HG02759 (cell line): Measurements from ENCODE around the gene ADCY7.
A peak's percentile ranks its signal among the peaks of the same experiment; 100 is the strongest.

Experiments
- ATAC-seq: cut with Tn5 transposase; IDR thresholded peaks from one replicate; pipeline ENCODE4 v1.9.1; 2021; ENCODE audit warnings: mild to moderate bottlenecking, moderate library complexity; ENCODE audit not compliant: unreplicated experiment

ADCY7 gene

DNA sequence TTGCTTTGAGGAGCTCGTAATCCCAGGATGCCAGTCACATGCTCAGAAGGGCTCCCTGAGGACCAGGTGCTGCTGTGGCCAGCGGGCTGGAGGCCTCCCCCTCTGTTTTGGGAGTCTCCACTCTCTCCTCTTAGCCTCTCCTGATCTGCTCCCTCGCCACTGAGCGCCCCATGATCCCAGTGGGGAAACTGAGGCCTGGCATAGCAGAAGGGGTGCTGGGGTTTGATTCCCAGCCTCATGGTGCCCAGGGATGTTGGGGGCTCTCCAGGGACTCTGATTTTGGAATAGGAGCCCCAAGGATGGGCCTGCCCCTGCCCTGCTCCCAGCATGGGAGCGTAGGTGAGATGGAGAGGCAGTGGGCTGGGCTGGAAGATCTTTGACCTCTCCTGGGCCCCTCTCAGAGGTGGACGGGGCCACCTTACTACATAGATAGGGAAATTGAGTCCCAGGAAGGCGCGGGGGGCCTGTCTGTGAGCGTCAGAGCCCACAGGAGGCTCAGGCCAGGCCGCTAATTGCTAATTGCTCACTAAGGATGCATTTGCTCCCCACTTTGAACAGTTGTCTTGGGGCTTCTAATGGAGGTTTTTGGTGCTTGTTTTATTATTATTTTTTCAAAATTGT lies 525 bp upstream of the ADCY7 start:
- ATAC-seq, result no peak

GRCh38 chr16:50267151-50267631 lies 840 bp downstream of the ADCY7 start:
- ATAC-seq, result no peak

- ATAC-seq, result no peak
Observed at GRCh38 chr16:50267651-50268050, 1.3 kb downstream of the ADCY7 start.

DNA sequence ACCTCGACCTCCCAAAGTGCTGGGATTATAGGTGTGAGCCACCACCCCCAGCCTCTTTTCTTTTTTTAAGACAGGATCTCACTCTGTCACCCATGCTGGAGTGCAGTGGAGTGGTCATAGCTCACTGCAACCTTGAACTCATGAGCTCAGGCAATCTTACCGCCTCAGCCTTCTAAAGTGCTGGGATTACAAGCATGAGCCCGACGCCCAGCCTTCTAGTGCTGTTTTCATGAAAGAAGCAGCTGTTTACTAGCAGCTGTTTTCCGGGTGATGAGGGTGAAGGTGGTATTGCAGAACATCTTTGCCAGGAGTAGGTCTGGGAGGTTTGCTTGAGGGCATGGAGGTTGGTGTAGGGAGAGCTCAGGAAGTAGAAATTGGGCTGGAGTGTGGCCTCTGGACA lies 2.0 kb downstream of the ADCY7 start:
- ATAC-seq, result no peak

GRCh38 chr16:50269061-50269705 lies 2.8 kb downstream of the ADCY7 start:
- ATAC-seq, result no peak

GRCh38 chr16:50269769-50270509 lies 3.6 kb downstream of the ADCY7 start:
- ATAC-seq, result no peak

DNA sequence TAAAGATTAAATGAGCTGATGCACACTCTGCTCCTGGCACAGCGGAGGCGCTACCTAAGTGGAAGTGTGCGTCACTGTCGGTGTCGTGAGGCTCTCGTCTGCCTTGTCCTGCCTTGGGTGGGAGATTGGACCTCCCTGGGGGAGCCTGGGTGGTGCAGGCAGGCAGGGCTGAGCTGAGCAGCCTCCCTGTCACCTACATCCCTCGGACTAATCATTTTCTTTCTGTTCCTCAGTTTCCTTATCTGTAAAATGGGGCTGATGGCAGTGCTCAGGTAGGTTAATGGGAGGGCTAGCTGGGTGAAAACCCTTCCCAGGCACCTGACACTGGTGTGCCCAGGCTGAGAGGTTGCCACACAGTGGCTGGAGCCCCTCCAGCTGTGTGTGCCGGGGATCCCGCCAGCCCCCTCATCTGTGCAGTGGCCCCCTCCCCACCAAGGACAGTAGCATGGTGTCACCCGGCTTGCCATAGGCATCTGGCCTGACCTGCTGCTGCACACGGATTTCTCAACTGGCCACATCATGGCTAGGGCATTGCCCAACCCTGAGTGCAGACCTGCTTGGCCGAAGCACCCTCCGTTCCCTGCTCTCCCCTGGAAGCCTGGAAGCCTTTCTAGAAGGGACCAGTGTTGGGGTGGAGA lies 4.3 kb downstream of the ADCY7 start:
- no peak for ATAC-seq

GRCh38 chr16:50271148-50272041 lies 5.0 kb downstream of the ADCY7 start:
- no peak for ATAC-seq

- no peak for ATAC-seq
Observed at GRCh38 chr16:50272111-50272571, 5.8 kb downstream of the ADCY7 start.

- ATAC-seq, result no peak
Observed at GRCh38 chr16:50272687-50273381, 6.5 kb downstream of the ADCY7 start.

DNA sequence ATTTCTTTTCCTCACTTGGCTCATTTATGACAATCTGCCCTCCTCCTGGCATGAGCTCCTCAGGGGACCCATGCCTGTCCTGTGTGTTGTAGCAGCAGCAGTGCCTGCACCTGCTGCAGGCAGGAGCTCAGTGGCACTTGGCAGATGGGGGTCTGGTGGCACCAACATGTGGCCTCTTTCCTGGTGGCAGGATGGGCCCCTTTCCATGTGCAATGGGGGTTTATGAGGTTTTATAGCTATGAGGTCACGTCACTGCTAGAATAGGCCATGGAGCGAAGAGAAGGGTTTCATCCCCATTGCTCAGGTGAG lies 7.0 kb downstream of the ADCY7 start:
- no peak for ATAC-seq

DNA sequence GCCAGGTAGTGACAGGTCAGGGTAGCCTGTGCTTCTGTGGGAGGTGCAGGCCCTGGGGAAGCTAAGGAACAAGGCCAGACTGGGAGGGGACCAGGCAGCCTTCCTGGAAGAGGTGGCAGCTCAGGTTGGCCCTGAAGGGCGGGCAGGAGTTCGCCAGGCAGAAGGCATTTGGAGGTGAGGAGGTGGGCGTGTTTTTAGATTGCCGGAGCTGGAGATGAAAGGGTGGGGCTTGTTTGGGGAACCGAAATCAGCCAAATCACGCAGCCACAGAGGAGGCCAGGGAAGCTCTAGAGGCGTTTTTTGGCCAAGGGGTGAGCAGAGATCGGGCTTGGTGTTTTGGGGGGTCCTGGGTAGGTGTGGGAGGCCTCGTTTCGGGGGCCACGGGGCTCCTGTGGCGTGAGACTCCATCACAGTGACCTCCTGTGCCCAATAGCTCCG lies 7.6 kb downstream of the ADCY7 start:
- ATAC-seq, result peak; percentile 72

DNA sequence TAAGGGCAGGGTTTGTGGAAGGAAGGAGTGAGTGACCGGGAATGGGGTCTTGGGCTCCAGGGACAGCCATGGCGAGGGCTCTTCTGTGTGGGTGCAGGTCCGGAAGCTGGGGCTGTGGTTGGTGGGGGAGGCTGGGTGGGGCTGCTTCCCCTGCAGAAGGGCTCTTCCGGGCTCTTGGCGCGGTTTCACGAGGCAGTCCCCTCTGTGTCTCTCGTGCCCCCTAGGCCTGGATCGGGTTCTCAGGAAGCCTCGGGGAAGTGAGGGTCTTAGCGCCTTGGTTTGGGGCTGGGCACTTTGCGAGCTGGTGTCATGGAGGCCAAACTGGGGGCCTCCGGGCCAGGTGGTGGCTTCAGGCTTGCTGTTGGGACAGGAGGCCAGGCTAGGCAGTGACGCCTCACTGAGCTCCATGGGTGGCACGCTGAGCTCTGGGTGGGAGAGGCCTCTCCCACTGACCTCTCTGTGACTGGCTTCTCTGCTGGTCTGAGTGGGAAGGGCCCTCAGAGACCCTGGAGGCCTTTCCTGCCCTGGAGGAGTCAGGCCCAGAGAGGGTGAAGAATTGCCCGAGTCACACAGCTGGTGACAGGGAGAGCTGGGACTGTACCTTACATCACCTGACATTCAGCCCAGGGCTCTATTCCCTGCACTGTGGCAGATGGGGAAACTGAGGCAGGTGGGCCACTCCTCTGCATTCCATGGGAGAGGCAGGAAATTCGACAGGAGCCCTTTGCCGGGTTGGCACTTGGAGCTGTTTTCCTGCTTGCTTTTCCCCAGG lies 8.2 kb downstream of the ADCY7 start:
- peak; percentile 47 for ATAC-seq

DNA sequence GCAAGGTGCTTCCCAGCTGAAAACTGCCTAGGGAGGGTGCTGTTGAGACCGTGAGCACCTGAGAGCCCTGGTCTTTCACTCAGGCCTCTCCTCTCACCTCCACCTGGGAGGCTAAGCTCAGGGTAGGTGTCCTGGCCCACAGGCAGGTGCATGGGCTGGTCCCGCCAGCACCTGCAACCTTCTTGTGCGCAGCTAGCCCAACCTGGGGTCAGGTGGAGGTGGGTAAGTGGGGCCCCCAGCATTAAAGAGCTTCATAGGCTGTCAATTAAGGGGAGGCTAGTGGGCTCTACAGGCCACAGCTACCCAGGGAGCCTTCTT lies 8.7 kb downstream of the ADCY7 start:
- ATAC-seq, result no peak

DNA sequence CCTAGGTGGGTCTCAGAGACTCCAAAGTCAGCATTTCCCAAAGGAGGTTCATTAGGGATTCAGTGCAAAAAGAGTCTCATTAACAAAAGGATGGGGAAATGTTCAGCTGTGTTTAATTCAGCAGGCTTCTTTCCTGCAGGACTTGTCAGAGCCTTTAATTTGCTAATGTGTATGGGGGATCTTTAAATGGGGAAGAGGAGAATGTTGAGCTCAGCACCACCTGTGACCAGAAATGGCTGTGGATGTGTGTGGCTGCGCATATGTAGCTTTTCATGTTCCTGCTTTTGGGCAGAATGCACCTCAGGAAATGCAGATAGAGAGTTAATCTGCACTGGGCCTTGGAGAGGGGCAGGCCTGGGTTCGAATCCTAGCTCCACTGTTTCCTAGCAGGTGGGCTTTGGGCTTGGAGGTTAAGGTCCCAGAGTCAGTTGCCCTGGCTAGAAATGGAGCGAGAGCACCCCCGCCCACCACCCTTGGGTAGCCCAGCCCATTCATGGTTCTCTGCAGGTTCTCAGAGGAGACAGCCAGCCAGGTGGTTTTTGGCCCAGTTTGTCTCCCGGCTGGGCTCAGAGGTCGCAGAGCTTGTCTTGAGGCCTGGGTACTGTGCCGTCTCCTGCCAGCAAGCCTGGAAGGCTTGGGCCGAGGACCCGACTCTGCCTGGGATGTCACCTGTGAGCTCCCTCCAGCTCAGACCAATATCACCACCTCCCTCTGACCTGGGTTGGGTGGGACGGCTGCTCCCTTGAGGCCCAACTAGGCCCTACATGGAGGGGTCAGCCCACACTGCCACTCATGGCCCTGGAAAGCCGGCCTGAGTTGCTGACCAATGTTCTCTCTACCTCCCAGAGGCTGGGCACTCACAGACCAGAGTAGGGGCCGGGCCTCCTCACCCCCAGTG lies 9.3 kb downstream of the ADCY7 start:
- ATAC-seq, result no peak

DNA sequence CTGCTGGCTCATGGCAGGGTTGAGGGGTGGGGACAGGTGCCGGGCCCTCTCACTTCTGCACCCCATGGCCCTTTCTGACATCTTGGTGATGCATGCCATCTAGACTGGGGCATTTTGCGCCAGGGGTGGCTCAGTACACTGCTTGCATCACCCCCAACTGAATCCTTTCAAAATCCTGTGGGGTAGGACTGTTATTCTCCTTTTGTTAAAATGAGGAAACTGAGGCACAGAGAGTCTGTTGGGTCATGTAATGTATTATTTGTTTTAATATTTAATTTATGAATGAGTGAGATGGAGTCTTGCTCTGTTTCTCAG lies 9.9 kb downstream of the ADCY7 start:
- ATAC-seq, result no peak

DNA sequence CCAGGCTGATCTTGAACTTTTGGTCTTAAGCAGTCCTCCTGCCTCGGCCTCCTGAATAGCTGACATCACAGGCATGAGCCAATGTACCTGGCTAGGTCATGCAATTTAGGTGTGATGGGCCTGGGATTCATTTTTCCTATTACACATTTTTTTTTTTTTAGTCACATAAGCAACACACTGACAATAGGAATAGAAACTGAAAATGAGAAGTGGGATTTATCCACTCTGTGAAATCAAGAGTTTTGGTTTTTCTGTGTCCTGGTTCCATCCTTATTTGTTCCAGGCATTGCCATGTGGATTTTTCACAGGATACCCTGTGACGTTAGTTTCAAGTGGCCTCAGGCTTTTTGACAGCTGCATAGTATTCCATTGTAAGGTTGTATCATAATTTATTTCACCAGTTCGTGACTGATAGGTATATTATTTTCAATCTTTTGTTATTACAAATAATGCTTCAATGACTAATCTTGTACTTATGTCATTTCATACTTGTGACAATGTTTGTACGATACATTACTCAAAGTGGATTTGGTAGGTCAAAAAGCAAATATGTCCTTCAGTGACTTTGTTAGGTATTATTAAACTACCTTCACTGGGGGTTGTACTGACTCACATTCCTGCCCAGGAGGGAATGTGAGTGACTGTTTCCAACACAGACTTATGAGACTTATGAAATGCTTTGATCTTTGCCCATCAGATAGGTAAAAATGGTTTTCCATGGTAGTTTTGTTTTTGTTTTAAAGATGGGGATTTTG lies 10.6 kb downstream of the ADCY7 start:
- no peak for ATAC-seq

DNA sequence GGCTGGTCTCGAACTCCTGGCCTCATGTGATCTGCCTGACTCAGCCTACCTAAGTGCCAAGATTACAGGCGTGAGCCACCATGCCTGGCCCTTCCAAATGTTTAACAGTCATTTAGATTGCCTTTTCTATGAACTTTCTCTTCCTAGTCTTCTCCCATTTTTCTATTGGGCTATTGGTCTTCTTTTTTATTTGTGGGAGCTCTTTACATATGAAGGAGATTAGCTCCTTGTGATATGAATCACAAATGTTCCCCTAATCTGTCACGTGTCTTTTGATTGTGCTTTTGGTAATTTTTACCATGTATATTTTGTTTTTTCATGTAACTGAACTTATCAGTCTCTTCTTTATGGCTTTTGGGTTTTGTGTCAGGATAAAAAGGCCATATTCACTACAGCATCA lies 11.9 kb downstream of the ADCY7 start:
- no peak for ATAC-seq
